Hepatocyte (in vitro differentiated cells): Measurements from ENCODE around the gene RPN2. TPM values are rescaled to one million over a fixed set of nuclear protein-coding genes. Genes with fewer than 3 reads are reported as not detected.
A peak's percentile ranks its signal among the peaks of the same experiment; 100 is the strongest.
"Not testable (repeated sequence)": the region's sequence is repeated elsewhere in the genome, so short reads cannot be mapped to it uniquely, and the experiment has no call there.

Experiments used
- DNase-seq: peaks from one replicate; pipeline ENCODE4 v3.0.0-alpha.2; 2016; ENCODE audit warnings: low spot score
- H2AFZ ChIP-seq: fragments of 200-600 bp; sonication (generic); 2 replicates; pipeline ENCODE4 v1.6.0; 2016; ENCODE audit warnings: antibody characterized with exemption, mild to moderate bottlenecking
- H3K27ac ChIP-seq: fragments of 200-600 bp; sonication (generic); 2 replicates; pipeline ENCODE4 v1.5.1; 2016; ENCODE audit warnings: mild to moderate bottlenecking
- H3K27me3 ChIP-seq: fragments of 200-600 bp; sonication (generic); 2 replicates; pipeline ENCODE4 v1.6.1; 2016
- H3K36me3 ChIP-seq: fragments of 200-600 bp; sonication (generic); replicated peaks from 2 replicates; pipeline ENCODE4 v1.5.1; 2016; ENCODE audit warnings: low read depth; ENCODE audit not compliant: insufficient read depth
- H3K4me1 ChIP-seq: fragments of 200-600 bp; sonication (generic); 2 replicates; pipeline ENCODE4 v1.5.1; 2016; ENCODE audit warnings: mild to moderate bottlenecking, moderate library complexity; ENCODE audit not compliant: insufficient read depth
- H3K4me2 ChIP-seq: fragments of 200-600 bp; sonication (generic); 2 replicates; pipeline ENCODE4 v1.6.0; 2016
- H3K4me3 ChIP-seq: fragments of 200-600 bp; sonication (generic); 2 replicates; pipeline ENCODE4 v1.5.1; 2016; ENCODE audit warnings: mild to moderate bottlenecking
- H3K79me2 ChIP-seq: fragments of 200-600 bp; sonication (generic); 2 replicates; pipeline ENCODE4 v1.6.0; 2017; ENCODE audit warnings: mild to moderate bottlenecking
- H3K9me2 ChIP-seq: fragments of 200-600 bp; sonication (generic); replicated peaks from 2 replicates; pipeline ENCODE4 v1.6.0; 2017; ENCODE audit warnings: mild to moderate bottlenecking; ENCODE audit not compliant: insufficient read depth
- H3K9me3 ChIP-seq: fragments of 200-600 bp; sonication (generic); 2 replicates; pipeline ENCODE4 v1.5.1; 2016; ENCODE audit warnings: low read depth, mild to moderate bottlenecking
- H4K20me1 ChIP-seq: fragments of 200-600 bp; sonication (generic); 2 replicates; pipeline ENCODE4 v1.6.0; 2016; ENCODE audit warnings: mild to moderate bottlenecking; ENCODE audit not compliant: insufficient read depth, poor library complexity, severe bottlenecking
- CTCF ChIP-seq: fragments of 200-600 bp; sonication (generic); IDR thresholded peaks from 2 replicates; pipeline ENCODE4 v1.5.1; 2016; ENCODE audit warnings: antibody characterized with exemption, mild to moderate bottlenecking; ENCODE audit not compliant: poor library complexity
- EZH2 ChIP-seq: fragments of 200-600 bp; sonication (generic); IDR thresholded peaks from 2 replicates; pipeline ENCODE4 v1.6.1; 2016; ENCODE audit warnings: antibody characterized with exemption, mild to moderate bottlenecking, borderline replicate concordance
- EZH2phosphoT487 ChIP-seq: fragments of 200-600 bp; sonication (generic); IDR thresholded peaks from one replicate; pipeline ENCODE4 v1.6.1; 2018; ENCODE audit warnings: antibody characterized with exemption, mild to moderate bottlenecking, low read depth, moderate library complexity; ENCODE audit not compliant: unreplicated experiment, severe bottlenecking
- WGBS: methylation state at CpG from one replicate; pipeline ENCODE4 v1.1.6; 2016; ENCODE audit warnings: low lambda C conversion rate; ENCODE audit errors: missing lambda C conversion rate; 5-methylcytosine and 5-hydroxymethylcytosine counted together
- polyA plus RNA-seq: library from polyadenylated mRNA; unstranded; fragments of >200 nt; fragmentation: Nextera tagmentation; extraction: Ambion mirVana; gene quantifications from 2 replicates; pipeline ENCODE4 v1.2.1, GENCODE V29; 2016
- total RNA-seq: library from RNA; depleted of rRNA; stranded (reverse); fragments of >200 nt; gene quantifications from 2 replicates; pipeline ENCODE4 v1.2.3, GENCODE V29; 2014

Gene RPN2
- total and polyA plus RNA-seq, 2 experiments from 2014 or later = 325 to 350 TPM

DNA sequence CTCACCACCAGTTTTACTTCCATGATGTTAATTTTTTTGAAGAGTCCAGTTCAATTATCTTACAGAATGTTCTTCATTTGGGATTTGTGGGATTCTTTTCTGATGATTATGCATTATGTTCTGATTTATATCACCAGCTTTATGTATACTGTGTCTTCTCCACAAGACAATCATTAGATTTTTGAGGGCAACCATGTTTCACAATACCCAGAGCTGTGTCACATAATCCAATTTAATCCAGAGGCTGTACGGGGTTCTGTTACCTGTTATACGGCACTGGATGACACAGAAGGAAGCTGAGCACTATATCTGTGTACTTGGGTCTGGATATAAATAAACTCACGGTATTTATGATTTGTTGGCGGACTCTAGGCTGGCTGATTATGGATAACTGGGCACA, 41.6 kb upstream of the RPN2 start:
- Histone ChIP-seq H3K27ac (no peak overlapping the region), H3K36me3 (no peaks in the 10 kb centered on the region), H3K4me3 (no peak overlapping the region), H3K9me3 (no peaks in the 10 kb centered on the region), H2AFZ (no peak overlapping the region), H3K4me2 (no peak overlapping the region), H4K20me1 (no peaks in the 10 kb centered on the region), H3K4me1 (no peaks in the 10 kb centered on the region), H3K9me2 (no peaks in the 10 kb centered on the region), H3K79me2 (no peaks in the 10 kb centered on the region), H3K27me3 (no peaks in the 10 kb centered on the region)
- TF ChIP-seq EZH2phosphoT487 = no peak
- no peak for TF ChIP-seq EZH2
- no peak for TF ChIP-seq CTCF
- no peak for DNase-seq
- WGBS = 85% methylated on average over 4 of the region's 4 CpGs

DNA sequence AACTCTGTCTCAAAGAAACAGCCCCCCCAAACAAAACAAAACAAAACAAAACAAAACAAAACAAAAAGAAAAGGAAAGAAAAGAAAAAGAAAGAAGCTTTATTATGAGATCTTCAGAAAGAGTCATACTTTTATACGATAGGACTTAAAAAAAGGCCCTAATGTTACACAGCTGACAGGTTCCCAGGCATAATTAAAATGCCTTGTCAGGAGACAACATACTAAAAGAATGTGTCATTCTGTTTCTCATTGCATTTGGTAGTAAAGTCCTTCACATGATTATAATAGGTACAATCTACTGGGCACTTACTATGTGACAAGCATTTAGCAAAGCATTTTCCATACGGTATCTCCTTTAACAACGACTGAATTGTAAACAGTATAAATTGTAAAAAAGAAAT, 36.4 kb upstream of the RPN2 start:
- H3K9me3 ChIP-seq = no peaks in the 10 kb centered on the region
- H3K36me3 ChIP-seq = no peaks in the 10 kb centered on the region
- WGBS = 72% methylated on average over 3 of the region's 3 CpGs
- no peaks in the 10 kb centered on the region for H3K79me2 ChIP-seq
- peak overlapping the region; percentile 36 for H3K27ac ChIP-seq
- no peaks in the 10 kb centered on the region for H4K20me1 ChIP-seq
- no peaks in the 10 kb centered on the region for H3K27me3 ChIP-seq
- H3K9me2 ChIP-seq = no peaks in the 10 kb centered on the region
- no peak for TF ChIP-seq EZH2phosphoT487
- no peak for TF ChIP-seq EZH2
- no peak for TF ChIP-seq CTCF
- DNase-seq = peak; percentile 22
- no peak overlapping the region for H3K4me2 ChIP-seq
- no peak overlapping the region for H2AFZ ChIP-seq
- H3K4me1 ChIP-seq = no peaks in the 10 kb centered on the region
- H3K4me3 ChIP-seq = no peak overlapping the region

DNA sequence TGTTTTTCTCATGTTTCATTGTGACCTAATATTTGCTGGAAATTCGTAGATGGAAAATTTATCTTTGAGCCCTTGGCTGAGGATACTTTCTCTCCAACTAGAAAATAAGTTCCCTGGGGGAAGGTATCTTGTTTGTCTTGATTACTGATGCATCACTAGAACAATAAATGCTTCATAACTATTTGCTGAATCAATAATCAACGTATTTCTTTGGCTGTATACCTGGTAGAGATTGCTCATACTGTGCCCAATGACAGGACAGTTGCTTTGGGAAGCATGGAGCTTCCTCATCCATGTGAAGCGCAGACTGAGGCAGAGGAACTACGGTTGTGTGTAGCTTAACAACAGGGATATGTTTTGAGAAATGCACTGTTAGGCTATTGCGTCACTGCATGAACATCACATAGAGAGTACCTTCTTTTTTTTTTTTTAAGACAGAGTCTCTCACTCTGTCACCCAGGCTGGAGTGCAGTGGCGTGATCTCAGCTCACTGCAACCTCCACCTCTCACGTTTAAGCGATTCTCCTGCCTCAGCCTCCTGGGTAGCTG, 34.2 kb upstream of the RPN2 start:
- no peaks in the 10 kb centered on the region for H3K4me1 ChIP-seq
- H3K9me2 ChIP-seq = no peaks in the 10 kb centered on the region
- H3K4me2 ChIP-seq = no peak overlapping the region
- H3K9me3 ChIP-seq = no peaks in the 10 kb centered on the region
- no peak overlapping the region for H3K27ac ChIP-seq
- H4K20me1 ChIP-seq = no peaks in the 10 kb centered on the region
- H3K79me2 ChIP-seq = no peaks in the 10 kb centered on the region
- H2AFZ ChIP-seq = no peak overlapping the region
- H3K4me3 ChIP-seq = no peak overlapping the region
- 91% methylated on average over 8 of the region's 8 CpGs for WGBS
- no peaks in the 10 kb centered on the region for H3K27me3 ChIP-seq
- no peak for DNase-seq
- no peaks in the 10 kb centered on the region for H3K36me3 ChIP-seq
- TF ChIP-seq EZH2phosphoT487 = no peak
- no peak for TF ChIP-seq EZH2
- no peak for TF ChIP-seq CTCF

GRCh38 chr20:37147250-37147649, 31.9 kb upstream of the RPN2 start:
- Histone ChIP-seq H3K27me3 (no peaks in the 10 kb centered on the region), H4K20me1 (no peaks in the 10 kb centered on the region), H3K4me1 (no peaks in the 10 kb centered on the region), H2AFZ (no peak overlapping the region), H3K27ac (no peak overlapping the region), H3K36me3 (no peaks in the 10 kb centered on the region), H3K9me3 (no peaks in the 10 kb centered on the region), H3K4me2 (no peak overlapping the region), H3K9me2 (no peaks in the 10 kb centered on the region), H3K4me3 (no peak overlapping the region), H3K79me2 (no peaks in the 10 kb centered on the region)
- no peak for TF ChIP-seq EZH2
- no peak for TF ChIP-seq EZH2phosphoT487
- no peak for TF ChIP-seq CTCF
- DNase-seq = no peak
- WGBS = 97% methylated on average over 6 of the region's 6 CpGs

- not testable (repeated sequence) for H3K4me3 ChIP-seq, H3K4me2 ChIP-seq, H3K9me3 ChIP-seq, DNase-seq, H3K9me2 ChIP-seq, H4K20me1 ChIP-seq, H3K4me1 ChIP-seq, H2AFZ ChIP-seq, H3K27me3 ChIP-seq, H3K27ac ChIP-seq, H3K79me2 ChIP-seq, H3K36me3 ChIP-seq
- 96% methylated on average over 5 of the region's 33 CpGs for WGBS
These were observed 28.3 kb upstream of the RPN2 start for GRCh38 chr20:37150864-37151263.
